NT2/D1 (cell line): ENCODE results near the gene RCHY1.
"Not testable (repeated sequence)": the region's sequence is repeated elsewhere in the genome, so short reads cannot be mapped to it uniquely, and the experiment has no call there.

Experiments used
- SUZ12 ChIP-seq: IDR thresholded peaks from 2 replicates; pipeline ENCODE4 v1.6.1; 2011; ENCODE audit not compliant: insufficient read length, insufficient read depth; ENCODE audit errors: extremely low read depth
- YY1 ChIP-seq: IDR thresholded peaks from 2 replicates; pipeline ENCODE4 v1.6.1; 2011; ENCODE audit not compliant: insufficient read length, insufficient read depth
- ZNF274 ChIP-seq: IDR thresholded peaks from 2 replicates; pipeline ENCODE4 v1.6.1; 2011; ENCODE audit warnings: mild to moderate bottlenecking, low read depth, low read length

DNA sequence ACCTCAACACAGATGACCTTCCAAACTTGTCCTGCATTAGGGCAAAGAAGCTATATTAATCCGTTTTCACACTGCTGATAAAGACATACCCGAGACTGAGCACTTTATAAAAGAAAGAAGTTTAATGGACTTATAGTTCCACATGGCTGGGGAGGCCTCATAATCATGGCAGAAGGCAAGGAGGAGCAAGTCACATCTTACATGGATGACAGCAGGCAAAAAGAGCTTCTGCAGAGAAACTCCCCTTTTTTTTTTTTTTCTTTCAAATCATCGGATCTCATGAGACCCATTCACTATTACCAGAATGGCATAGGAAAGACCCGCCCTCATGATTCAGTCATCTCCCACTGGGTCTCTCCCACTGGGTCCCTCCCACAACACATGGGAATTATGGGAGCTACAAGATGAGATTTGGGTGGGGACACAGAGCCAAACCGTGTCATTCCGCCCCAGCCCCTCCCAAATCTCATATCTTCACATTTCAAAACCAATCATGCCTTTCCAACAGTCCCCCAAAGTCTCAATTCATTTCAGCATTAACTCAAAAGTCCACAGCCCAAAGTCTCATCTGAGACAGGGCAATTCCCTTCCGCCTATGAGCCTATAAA, 17.4 kb upstream of the RCHY1 start:
- not testable (repeated sequence) for TF ChIP-seq YY1, ZNF274, SUZ12
